GM06990 (cell line): ENCODE measurements around the gene CFAP251.

Experiments used
- DNase-seq: peaks from one replicate; pipeline ENCODE4 v3.0.0-alpha.2; 2011; ENCODE audit not compliant: insufficient read length; ENCODE audit errors: extremely low read depth
- H3K27me3 ChIP-seq: replicated peaks from 2 replicates; pipeline ENCODE4 v1.6.0; 2011; ENCODE audit warnings: low read length; ENCODE audit not compliant: control insufficient read depth, insufficient read depth
- H3K36me3 ChIP-seq: 2 replicates; pipeline ENCODE4 v1.5.1; 2011; ENCODE audit warnings: low read length; ENCODE audit not compliant: control insufficient read depth, insufficient read depth
- H3K4me3 ChIP-seq: replicated peaks from 2 replicates; pipeline ENCODE4 v1.5.1; 2011; ENCODE audit warnings: low read depth, mild to moderate bottlenecking, control low read depth, low read length
- TF ChIP-seq, protein P1 (sequence below): IDR thresholded peaks from 2 replicates; pipeline ENCODE4 v1.5.1; 2011; ENCODE audit warnings: low read length, control low read depth, mild to moderate bottlenecking, inconsistent platforms; ENCODE audit not compliant: insufficient read depth, poor library complexity, severe bottlenecking

CFAP251 gene

DNA sequence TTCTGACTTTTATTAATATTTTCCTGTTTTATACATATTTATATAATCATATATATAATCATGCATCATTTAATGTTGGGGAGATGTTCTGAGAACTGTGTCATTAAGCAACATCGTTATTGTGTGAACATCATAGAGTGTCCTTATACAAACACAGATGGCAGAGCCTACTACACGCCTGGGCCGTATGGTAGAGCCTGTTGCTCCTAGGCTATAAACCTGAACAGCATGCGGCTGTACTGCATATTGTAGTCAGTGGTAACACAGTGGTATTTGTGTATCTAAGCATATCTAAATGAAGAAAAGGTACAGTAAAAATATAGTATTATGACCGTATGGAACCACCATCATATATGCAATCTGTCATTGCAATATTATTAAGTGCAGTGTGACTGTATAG lies 58.6 kb downstream of the CFAP251 start:
- TF ChIP-seq, protein P1, sequence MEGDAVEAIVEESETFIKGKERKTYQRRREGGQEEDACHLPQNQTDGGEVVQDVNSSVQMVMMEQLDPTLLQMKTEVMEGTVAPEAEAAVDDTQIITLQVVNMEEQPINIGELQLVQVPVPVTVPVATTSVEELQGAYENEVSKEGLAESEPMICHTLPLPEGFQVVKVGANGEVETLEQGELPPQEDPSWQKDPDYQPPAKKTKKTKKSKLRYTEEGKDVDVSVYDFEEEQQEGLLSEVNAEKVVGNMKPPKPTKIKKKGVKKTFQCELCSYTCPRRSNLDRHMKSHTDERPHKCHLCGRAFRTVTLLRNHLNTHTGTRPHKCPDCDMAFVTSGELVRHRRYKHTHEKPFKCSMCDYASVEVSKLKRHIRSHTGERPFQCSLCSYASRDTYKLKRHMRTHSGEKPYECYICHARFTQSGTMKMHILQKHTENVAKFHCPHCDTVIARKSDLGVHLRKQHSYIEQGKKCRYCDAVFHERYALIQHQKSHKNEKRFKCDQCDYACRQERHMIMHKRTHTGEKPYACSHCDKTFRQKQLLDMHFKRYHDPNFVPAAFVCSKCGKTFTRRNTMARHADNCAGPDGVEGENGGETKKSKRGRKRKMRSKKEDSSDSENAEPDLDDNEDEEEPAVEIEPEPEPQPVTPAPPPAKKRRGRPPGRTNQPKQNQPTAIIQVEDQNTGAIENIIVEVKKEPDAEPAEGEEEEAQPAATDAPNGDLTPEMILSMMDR = no peak
- H3K27me3 ChIP-seq = no peaks in the 10 kb centered on the region
- no peak for DNase-seq
- no peak overlapping the region for H3K4me3 ChIP-seq
- H3K36me3 ChIP-seq = no peaks in the 10 kb centered on the region

DNA sequence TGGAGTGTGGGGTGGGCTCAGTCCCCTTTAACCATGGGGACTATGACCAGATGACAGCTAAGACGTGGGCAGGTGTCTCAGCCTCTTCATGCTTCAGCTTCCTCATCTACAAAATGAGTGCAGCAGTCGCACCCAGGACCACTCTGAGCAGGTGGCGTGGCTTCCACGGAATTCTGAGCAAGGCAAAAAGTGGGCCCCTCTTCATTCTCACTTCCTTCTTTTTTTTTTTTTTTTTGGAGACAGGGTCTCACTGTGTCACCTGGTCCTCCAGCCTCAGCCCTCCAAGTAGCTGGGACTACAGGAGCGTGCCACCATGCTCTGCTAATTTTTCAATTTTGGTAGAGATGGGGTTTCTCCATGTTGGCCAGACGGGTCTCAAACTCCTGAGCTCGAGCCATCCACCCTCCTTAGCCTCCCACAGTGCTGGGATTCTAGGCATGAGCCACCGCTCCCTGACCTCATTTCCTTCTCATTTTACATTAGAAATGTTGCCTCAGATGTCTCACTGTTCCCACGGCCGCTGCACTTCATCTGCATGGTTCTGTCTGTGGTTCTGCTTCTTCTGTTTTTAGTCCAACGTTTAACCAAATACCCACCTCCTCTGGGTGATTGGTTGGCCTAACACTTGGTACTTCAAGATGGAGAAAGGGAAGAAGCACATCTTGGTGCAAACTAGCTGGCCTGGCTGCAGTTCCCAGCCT lies 61.9 kb downstream of the CFAP251 start:
- no peak overlapping the region for H3K4me3 ChIP-seq
- H3K27me3 ChIP-seq = no peaks in the 10 kb centered on the region; the same call in 1 of the 2 replicates
- TF ChIP-seq, protein P1 = peak; percentile 11
- no peaks in the 10 kb centered on the region for H3K36me3 ChIP-seq
- peak; percentile 68 for DNase-seq

DNA sequence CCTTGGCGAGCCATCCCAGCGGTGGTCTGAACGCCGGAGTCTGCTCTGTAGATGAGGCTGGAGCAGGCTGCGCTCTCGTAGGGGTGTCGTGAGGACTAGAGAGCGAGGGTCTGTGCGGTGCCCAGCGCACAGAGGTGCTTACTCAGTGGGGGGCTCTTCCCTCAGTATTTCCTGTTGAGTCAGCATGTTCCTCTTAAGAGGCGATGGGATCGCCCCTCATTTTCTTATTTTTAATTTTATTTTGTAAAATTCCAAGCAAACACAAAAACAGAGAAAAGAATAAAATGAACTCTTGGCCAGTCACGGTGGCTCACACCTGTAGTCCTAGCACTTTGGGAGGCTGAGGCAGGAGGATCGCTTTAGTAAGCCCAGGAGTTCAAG lies 62.5 kb downstream of the CFAP251 start:
- H3K4me3 ChIP-seq = no peak overlapping the region
- TF ChIP-seq, protein P1 = no peak

DNA sequence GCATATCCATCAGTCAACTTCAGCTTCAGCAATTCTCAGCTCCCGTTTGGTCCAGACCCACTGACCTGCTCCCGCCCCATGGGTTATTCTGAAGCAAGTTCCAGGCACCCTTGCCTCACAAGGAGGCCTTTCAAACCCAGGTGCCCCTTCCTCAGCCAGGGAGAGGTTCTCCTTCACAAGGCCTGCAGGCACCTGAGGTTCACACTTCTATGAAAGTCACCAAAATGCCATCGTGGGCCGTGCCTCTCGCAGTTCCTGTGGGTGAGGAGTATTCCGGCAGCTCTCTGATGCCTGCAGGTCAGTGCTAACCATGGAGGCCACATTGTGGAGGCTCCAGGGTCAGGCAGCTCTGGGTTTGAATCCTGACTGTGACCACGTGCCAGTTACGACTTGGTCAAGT lies 63.1 kb downstream of the CFAP251 start:
- Histone ChIP-seq H3K4me3 (no peak overlapping the region), H3K36me3 (no peaks in the 10 kb centered on the region), H3K27me3 (no peaks in the 10 kb centered on the region; the same call in 1 of the 2 replicates)
- no peak for DNase-seq
- TF ChIP-seq, protein P1 = no peak

More for the DNA sequence above, 62.5 kb downstream of the CFAP251 start:
- DNase-seq = no peak
- Histone ChIP-seq H3K36me3 (no peaks in the 10 kb centered on the region), H3K27me3 (no peaks in the 10 kb centered on the region; the same call in 1 of the 2 replicates)

DNA sequence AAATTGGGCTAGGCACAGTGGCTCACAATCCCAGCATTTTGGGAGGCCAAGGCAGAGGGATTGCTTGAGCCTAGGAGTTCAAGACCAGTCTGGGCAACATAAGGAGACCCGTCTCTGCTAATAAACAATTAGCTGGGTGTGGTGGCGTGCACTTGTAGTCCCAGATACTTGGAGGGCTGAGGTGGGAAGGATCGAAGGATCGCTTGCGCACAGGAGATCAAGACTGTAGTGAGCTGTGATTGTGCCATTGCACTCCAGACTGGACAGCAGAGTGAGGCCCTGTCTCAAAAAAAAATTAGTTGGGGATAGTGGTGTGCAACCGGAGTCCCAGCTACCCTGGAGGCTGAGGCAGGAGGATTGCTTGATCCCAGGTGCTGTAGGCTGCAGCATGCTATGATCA lies 64.6 kb downstream of the CFAP251 start:
- Histone ChIP-seq H3K36me3 (no peaks in the 10 kb centered on the region), H3K27me3 (no peaks in the 10 kb centered on the region; the same call in 1 of the 2 replicates), H3K4me3 (no peak overlapping the region)
- TF ChIP-seq, protein P1 = no peak
- no peak for DNase-seq

DNA sequence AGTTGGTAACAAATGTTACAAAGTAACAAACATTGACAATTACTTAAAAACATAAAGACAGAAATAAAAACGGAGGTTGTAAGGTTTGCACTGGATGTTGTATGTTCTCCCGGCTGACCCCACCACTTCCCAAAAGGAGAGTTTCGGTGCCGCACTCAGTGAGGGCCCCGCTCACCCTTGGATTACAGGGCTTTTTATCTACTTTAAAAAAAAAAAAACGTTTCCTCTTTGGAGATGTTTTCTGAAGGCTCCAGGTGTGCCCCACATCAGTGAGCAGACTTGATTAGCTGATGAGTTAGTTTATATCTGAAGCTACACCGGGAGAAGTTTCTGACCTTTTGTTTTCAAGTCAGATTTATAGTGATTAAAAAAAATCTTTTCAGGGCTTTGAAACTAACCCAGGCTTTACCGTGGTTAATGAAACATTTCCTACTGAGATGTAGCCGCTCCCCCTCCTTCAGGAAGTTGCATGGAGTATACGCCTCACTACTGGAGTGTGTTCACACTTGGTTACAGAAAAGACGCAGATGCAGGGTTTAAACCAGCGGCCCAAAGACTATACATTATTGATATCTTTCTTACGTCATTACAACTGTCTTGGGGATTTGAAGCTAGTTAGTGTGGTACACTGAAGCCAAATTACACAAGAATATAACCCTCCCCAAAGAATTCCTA lies 65.3 kb downstream of the CFAP251 start:
- TF ChIP-seq, protein P1 = no peak
- no peak for DNase-seq
- H3K4me3 ChIP-seq = no peak overlapping the region
- H3K36me3 ChIP-seq = no peaks in the 10 kb centered on the region
- H3K27me3 ChIP-seq = no peaks in the 10 kb centered on the region; the same call in 1 of the 2 replicates
